GM19239 (cell line): ENCODE measurements around the gene GRK2.
"Not testable (repeated sequence)": the region's sequence is repeated elsewhere in the genome, so short reads cannot be mapped to it uniquely, and the experiment has no call there.

ENCODE experiments used
- DNase-seq: peaks from one replicate; pipeline ENCODE4 v3.0.0; 2011; ENCODE audit warnings: low spot score; ENCODE audit not compliant: insufficient read length
- FAIRE-seq: peaks from 2 replicates; lab custom pipeline; 2011; peaks lifted over from hg19 to GRCh38; lab: Jason Lieb, UNC

Gene GRK2

GRCh38 chr11:67266449-67267187 lies at the start of gene GRK2:
Gene GRK2, plus strand, starts transcription at chr11:67266473. Its CDS starts 227 bp downstream, at chr11:67266700.
- no peak for FAIRE-seq

DNA sequence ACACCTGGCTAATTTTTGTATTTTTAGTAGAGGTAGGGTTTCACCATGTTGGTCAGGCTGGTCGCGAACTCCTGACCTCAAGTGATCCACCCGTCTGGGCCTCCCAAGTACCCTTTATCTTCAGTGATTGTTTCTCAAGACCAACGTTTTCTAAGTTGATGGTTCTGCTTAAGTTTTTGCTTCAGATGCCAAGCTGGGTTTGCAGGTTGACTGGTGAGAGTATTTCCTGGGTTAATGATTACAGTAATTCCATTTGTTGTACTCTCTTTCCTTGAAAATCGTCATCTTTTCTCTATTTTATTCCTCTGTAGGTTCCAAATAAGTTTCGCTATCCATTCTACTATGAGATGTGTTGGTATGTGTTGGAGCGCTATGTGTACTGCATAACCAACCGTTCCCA lies 38.5 kb upstream of the GRK2 start:
- no peak for FAIRE-seq
- no peak for DNase-seq

More at GRCh38 chr11:67266449-67267187, at the start of gene GRK2:
- DNase-seq: no peak

- FAIRE-seq: no peak
- no peak for DNase-seq
Observed at GRCh38 chr11:67230406-67230805, 35.9 kb upstream of the GRK2 start.

- DNase-seq (no peak), FAIRE-seq (no peak)
Observed at GRCh38 chr11:67230886-67231285, 35.4 kb upstream of the GRK2 start.

DNA sequence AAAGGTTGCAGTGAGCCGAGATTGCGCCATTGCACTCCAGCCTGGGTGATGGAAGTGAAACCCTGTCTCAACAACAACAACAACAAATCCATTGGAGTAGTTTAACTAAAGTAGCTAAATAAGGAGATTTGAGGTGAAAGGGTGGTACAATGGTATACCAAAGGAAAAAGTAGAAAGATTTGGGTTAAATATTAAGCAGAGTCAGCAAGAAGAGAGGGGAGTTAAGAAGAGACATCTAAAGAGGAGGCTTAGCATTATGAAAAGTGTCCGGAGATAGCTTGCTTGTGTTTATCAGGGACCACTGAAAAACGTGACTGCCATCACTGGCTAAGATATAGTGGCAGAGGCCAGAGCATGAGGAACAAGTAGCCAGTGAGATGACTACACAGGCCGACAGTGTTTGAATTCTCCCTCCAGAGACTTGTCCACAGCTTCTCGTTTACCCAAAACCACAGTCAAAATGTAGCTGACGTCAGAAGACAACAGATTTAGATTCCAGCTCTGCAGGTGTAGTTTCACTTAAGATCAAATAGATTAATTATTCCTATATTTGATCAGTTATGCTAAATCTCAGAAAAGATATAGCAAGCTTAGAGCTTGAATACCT lies 32.6 kb upstream of the GRK2 start:
- no peak for FAIRE-seq
- no peak for DNase-seq

DNA sequence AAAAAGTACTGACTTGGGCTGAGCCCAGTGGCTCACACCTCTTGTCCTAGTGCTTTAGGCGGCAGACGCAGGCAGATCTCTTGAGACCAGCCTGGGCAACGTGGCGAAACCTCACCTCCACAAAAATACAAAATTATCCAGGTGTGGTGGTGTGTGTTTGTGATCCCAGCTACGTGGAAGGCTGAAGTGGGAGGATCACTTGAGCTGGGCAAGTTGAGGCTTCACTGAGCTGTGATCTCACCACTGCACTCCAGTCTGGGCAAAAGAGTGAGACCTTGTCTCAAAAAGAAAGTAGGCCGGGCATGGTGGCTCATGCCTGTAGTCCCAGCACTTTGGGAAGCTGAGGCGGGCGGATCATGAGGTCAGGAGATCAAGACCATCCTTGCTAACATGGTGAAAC lies 31.7 kb upstream of the GRK2 start:
- FAIRE-seq, DNase-seq: not testable (repeated sequence)

DNA sequence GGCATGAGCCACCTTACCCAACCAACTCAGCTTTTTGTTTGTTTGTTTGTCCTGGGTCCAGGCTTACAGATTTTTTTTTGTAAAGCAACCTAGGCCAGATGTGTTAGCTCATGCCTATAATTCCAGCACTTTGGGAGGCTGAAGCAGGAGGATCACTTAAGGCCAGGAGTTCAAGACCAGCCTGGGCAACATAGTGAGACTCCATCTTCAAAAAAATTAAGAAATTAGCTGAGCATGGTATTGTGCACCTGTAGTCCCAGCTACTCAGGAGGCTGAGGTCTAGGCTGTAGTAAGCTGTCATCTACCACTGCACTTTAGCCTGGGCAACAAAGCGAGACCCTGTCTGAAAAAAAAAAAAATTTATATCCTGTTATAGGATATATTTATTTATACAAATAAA lies 28.7 kb upstream of the GRK2 start:
- no peak for FAIRE-seq

GRCh38 chr11:67238894-67239782 lies 27.1 kb upstream of the GRK2 start:
- no peak for DNase-seq
- no peak for FAIRE-seq

More for the DNA sequence above, 28.7 kb upstream of the GRK2 start:
- no peak for DNase-seq

DNA sequence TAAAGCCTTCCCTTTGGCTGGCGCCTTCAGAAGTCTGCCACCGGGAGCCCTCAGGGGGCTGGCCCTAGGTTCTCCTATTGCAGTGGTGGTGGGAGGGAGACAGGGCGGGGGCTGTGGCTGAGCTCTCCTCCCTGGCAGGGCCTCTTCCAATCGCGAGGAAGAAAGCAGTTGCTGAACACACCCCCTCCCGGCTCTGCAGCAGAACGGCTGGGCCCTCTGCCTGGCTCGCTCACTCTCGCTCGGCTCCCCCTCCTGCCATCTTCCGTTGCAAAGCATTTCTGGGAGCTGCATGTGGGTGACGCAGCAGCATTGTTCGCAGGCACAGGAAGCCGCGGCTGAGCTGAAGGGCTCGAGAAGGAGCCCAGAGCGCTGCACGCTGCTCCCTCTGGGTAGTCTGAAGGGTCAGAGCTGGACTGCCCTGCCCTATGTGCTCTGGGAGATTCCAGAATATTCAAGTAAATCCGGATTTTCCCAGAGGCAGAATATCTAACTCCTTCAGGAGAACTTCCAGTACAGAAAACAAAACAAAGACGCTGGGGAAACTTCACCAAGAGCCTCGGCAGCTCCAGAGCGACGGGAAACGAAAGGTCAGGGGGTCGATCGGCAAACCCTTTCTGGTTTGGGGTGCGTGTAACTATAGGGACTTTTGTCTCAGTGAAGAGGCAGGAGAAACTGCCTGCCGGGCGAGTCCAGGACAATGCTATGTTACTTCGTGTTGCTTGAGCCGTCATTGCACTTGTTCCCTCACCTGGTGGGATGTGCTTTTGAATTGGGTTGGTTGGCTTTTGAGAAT lies 26.3 kb upstream of the GRK2 start:
- FAIRE-seq (peak; percentile 92), DNase-seq (peak; percentile 79)

- DNase-seq: no peak
- peak; percentile 93 for FAIRE-seq
Observed at GRCh38 chr11:67240576-67241389, 25.5 kb upstream of the GRK2 start.

GRCh38 chr11:67242548-67242947 lies 23.7 kb upstream of the GRK2 start:
- DNase-seq (no peak), FAIRE-seq (no peak)

GRCh38 chr11:67243051-67243450 lies 23.2 kb upstream of the GRK2 start:
- DNase-seq (no peak), FAIRE-seq (no peak)

DNA sequence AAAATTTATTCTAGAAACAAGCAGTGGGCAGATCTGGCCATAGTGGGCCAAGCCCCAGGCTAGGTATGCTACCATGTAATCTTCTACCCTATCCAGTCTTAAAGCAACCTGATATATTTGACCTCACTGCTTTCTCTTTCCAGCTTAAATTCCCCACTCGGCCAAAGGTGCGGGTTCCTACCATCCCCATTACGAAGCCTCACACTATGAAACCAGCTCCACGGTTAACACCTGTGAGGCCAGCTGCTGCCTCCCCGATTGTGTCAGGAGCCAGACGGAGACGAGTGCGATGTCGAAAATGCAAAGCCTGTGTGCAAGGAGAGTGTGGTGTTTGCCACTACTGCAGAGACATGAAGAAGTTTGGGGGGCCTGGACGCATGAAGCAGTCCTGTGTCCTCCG lies 21.2 kb upstream of the GRK2 start:
- DNase-seq: no peak
- FAIRE-seq: no peak

DNA sequence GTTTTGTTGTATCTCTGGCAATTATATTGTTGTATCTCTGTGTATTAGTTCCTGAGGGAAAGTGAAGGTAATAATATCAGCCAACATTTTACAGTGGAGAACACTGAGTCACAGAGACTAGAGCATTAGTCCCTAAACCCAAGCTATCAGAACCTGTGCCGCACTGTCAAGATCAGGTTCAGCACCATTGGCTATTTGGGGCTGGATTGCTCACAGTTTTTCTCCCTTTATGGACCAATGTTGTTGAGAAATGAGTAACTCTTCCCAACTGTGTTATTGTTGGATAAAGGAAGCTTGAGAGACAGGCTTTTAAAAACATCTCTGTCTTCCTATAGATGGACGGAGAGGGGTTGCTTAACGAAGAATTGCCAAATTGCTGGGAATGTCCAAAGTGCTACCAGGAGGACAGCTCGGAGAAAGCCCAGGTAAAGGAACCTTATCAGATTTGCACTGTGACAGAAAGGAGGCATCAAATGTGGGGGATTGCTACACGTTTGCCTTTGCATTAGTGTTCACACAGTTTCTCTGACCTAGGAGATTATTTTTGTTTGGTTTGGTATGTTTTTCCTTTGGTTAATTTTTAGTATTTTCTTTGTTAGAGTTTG lies 18.2 kb upstream of the GRK2 start:
- no peak for FAIRE-seq

GRCh38 chr11:67248653-67249052 lies 17.6 kb upstream of the GRK2 start:
- no peak for DNase-seq
- FAIRE-seq: no peak

More for the DNA sequence above, 18.2 kb upstream of the GRK2 start:
- no peak for DNase-seq

GRCh38 chr11:67250059-67251043 lies 15.9 kb upstream of the GRK2 start:
- no peak for DNase-seq
- FAIRE-seq: no peak

DNA sequence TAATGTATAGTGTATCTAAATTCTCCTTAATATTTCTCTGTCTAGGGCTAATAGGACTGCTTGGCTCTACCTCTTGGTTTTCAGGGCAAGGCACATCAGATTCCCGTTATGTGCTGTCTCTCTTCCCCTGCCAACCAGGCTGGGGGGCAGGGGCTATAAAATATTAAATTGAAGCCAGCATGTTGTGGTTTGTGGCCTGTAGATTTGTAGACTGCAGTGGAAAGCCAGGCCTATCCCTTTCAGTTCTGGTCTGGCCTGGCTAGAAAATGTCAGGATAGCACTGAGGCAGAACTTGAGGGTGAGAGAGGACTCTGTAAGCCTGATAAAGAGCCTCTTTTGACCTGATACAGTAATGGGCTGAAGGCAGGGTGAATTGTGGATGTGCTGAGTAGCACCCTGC lies 14.4 kb upstream of the GRK2 start:
- FAIRE-seq (no peak), DNase-seq (no peak)

GRCh38 chr11:67252831-67253239 lies 13.4 kb upstream of the GRK2 start:
- DNase-seq: no peak
- FAIRE-seq: no peak
